ENCODE measurements around the gene ACOX2. TPM values are rescaled to one million over a fixed set of nuclear protein-coding genes. Genes with fewer than 3 reads are reported as not detected.

The ACOX2 gene
- polyA plus RNA-seq, 2 of the 4 experiments (the other 2 are of a cell fraction) = 4.8 to 23.2 TPM

- DNase-seq (ENCODE audit: low read depth in 1 of 2, low spot score in 1 of 2) (no peak), FAIRE-seq (no peak), ATAC-seq (no peak)
- TF ChIP-seq CEBPB (IDR thresholded peaks at IDR 0.05) = no peak
- TF ChIP-seq CTCF (IDR thresholded peaks at IDR 0.05) = no peak
- no peak for TF ChIP-seq ZC3H11A (IDR thresholded peaks at IDR 0.05)
- no peak for TF ChIP-seq HMGXB4 (CRISPR knock-in tag; IDR thresholded peaks at IDR 0.05; ENCODE audit: borderline replicate concordance)
- no peak for TF ChIP-seq FOSB (CRISPR knock-in tag; IDR thresholded peaks at IDR 0.05)
- TF ChIP-seq E2F6 (IDR thresholded peaks at IDR 0.05; ENCODE audit: borderline replicate concordance, low read depth) = no peak
- no peak for TF ChIP-seq NR3C1 (IDR thresholded peaks at IDR 0.05)
- no peak for TF ChIP-seq JUNB (IDR thresholded peaks at IDR 0.05)
- no peak for TF ChIP-seq CBX8 (IDR thresholded peaks at IDR 0.05)
- TF ChIP-seq ELK1 (IDR thresholded peaks at IDR 0.05; ENCODE audit: low read depth, low read length) = no peak
- no peak for TF ChIP-seq JUN (IDR thresholded peaks at IDR 0.05)
- no peak for TF ChIP-seq CHD2 (IDR thresholded peaks at IDR 0.05; ENCODE audit: low read length, partially characterized antibody)
- no peak for TF ChIP-seq MAX (IDR thresholded peaks at IDR 0.05)
- TF ChIP-seq ZNF302 (CRISPR knock-in tag; IDR thresholded peaks at IDR 0.05) = no peak
- TF ChIP-seq EP300 (IDR thresholded peaks at IDR 0.05) = no peak
- no peak for TF ChIP-seq NPAS2 (CRISPR knock-in tag; IDR thresholded peaks at IDR 0.05; ENCODE audit: borderline replicate concordance)
- no peak for TF ChIP-seq HDAC2 (IDR thresholded peaks at IDR 0.05)
- TF ChIP-seq KDM1A (IDR thresholded peaks at IDR 0.05; ENCODE audit: low read depth) = no peak
- Histone ChIP-seq H3K4me1 (peaks cover 8% of the 10 kb centered on the region), H3K4me3 (no peak overlapping the region), H3K27ac (no peak overlapping the region), H3K4me2 (no peak overlapping the region), H3K9me3 (0 out of 3 replicates have a peak, but pooled peaks cover 4% of the 10 kb centered on the region)
- POLR2A ChIA-PET = no interaction called here
- 74% methylated on average over 6 of the region's 6 CpGs for WGBS (ENCODE audit: missing lambda C conversion rate)
- CTCF ChIA-PET = interaction anchor here (1.4 to 7.9 kb wide), 4 partner anchors 13 to 74 kb away, joined by 3 to 60 read pairs (median 6); no protein-coding TSS in a partner anchor
Measured at GRCh38 chr3:58556761-58557221, 19.8 kb upstream of the ACOX2 start.

GRCh38 chr3:58556001-58556400, 19.0 kb upstream of the ACOX2 start:
- POLR2A ChIA-PET = no interaction called here
- WGBS (ENCODE audit: missing lambda C conversion rate) = 81% methylated on average over 5 of the region's 5 CpGs
- FAIRE-seq = no peak
- Histone ChIP-seq H3K4me2 (no peak overlapping the region), H3K4me3 (no peak overlapping the region), H3K27ac (no peak overlapping the region), H3K4me1 (peaks cover 6% of the 10 kb centered on the region), H3K9me3 (0 out of 3 replicates have a peak, but pooled peaks cover 5% of the 10 kb centered on the region)
- CTCF ChIA-PET = interaction anchor here (1.6 to 7.9 kb wide), 3 partner anchors 14 to 75 kb away, joined by 4 to 60 read pairs (median 7); no protein-coding TSS in a partner anchor
- no peak for ATAC-seq
- no peak for DNase-seq (ENCODE audit: low read depth in 1 of 2, low spot score in 1 of 2)
- TF ChIP-seq REST (IDR thresholded peaks at IDR 0.05) (no peak), PHF8 (IDR thresholded peaks at IDR 0.05; ENCODE audit: borderline replicate concordance, low read depth) (no peak), E2F6 (IDR thresholded peaks at IDR 0.05; ENCODE audit: borderline replicate concordance, low read depth) (no peak), JUN (IDR thresholded peaks at IDR 0.05) (no peak), HES2 (IDR thresholded peaks at IDR 0.05) (no peak), CHD2 (IDR thresholded peaks at IDR 0.05; ENCODE audit: low read length, partially characterized antibody) (no peak), MYC (IDR thresholded peaks at IDR 0.05; ENCODE audit: borderline replicate concordance, low read length) (no peak), MAX (IDR thresholded peaks at IDR 0.05) (no peak), HEYL (CRISPR knock-in tag; IDR thresholded peaks at IDR 0.05) (no peak), HMGXB4 (CRISPR knock-in tag; IDR thresholded peaks at IDR 0.05; ENCODE audit: borderline replicate concordance) (no peak)
